ENCODE measurements around the gene MIDN. TPM values are rescaled to one million over a fixed set of nuclear protein-coding genes. Genes with fewer than 3 reads are reported as not detected.

Gene MIDN
- total RNA-seq, 2 experiments from 2014 or later, result 50.1 to 52.9 TPM

GRCh38 chr19:1287354-1288225, 39.2 kb downstream of the MIDN start:
- Mint-ChIP-seq H3K4me1 (ENCODE audit: low read depth) (peaks cover 4% of the 10 kb centered on the region), H3K36me3 (ENCODE audit: low read depth) (no peaks in the 10 kb centered on the region), H3K4me3 (no peak overlapping the region), H3K9me3 (no peaks in the 10 kb centered on the region), H3K27me3 (ENCODE audit: low read depth) (peaks cover 32% of the 10 kb centered on the region), H3K27ac (no peak overlapping the region)
- CTCF ChIA-PET, result no interaction called here
- intact Hi-C loops (cut with micrococcal nuclease), result no loop called here
- DNase-seq, result no peak

- no peaks in the 10 kb centered on the region for H3K9me3 Mint-ChIP-seq
- no peak for DNase-seq
- H3K27ac Mint-ChIP-seq, result no peak overlapping the region
- CTCF ChIA-PET, result no interaction called here
- intact Hi-C loops (cut with micrococcal nuclease), result no loop called here
- H3K4me1 Mint-ChIP-seq (ENCODE audit: low read depth), result peaks cover 4% of the 10 kb centered on the region
- H3K4me3 Mint-ChIP-seq, result no peak overlapping the region
- H3K27me3 Mint-ChIP-seq (ENCODE audit: low read depth), result peaks cover 33% of the 10 kb centered on the region
- no peaks in the 10 kb centered on the region for H3K36me3 Mint-ChIP-seq (ENCODE audit: low read depth)
Observed at GRCh38 chr19:1288226-1288612, 39.8 kb downstream of the MIDN start.

- Mint-ChIP-seq H3K27me3 (ENCODE audit: low read depth) (peaks cover 33% of the 10 kb centered on the region), H3K36me3 (ENCODE audit: low read depth) (no peaks in the 10 kb centered on the region), H3K4me1 (ENCODE audit: low read depth) (peaks cover 4% of the 10 kb centered on the region), H3K9me3 (no peaks in the 10 kb centered on the region), H3K27ac (no peak overlapping the region), H3K4me3 (no peak overlapping the region)
- DNase-seq, result no peak
- CTCF ChIA-PET, result no interaction called here
- intact Hi-C loops (cut with micrococcal nuclease), result no loop called here
Observed at GRCh38 chr19:1288833-1289685, 40.7 kb downstream of the MIDN start.

GRCh38 chr19:1289686-1290025, 41.3 kb downstream of the MIDN start:
- Mint-ChIP-seq H3K36me3 (ENCODE audit: low read depth) (no peaks in the 10 kb centered on the region), H3K27me3 (ENCODE audit: low read depth) (peaks cover 31% of the 10 kb centered on the region), H3K4me1 (ENCODE audit: low read depth) (peaks cover 6% of the 10 kb centered on the region), H3K27ac (no peak overlapping the region), H3K4me3 (no peak overlapping the region), H3K9me3 (no peaks in the 10 kb centered on the region)
- no peak for DNase-seq
- CTCF ChIA-PET, result no interaction called here
- intact Hi-C loops (cut with micrococcal nuclease), result no loop called here

GRCh38 chr19:1290196-1290702, 41.9 kb downstream of the MIDN start:
- intact Hi-C loops (cut with micrococcal nuclease), result no loop called here
- CTCF ChIA-PET, result no interaction called here

GRCh38 chr19:1290703-1291651, 42.6 kb downstream of the MIDN start:
- Mint-ChIP-seq H3K27ac (no peak overlapping the region), H3K4me1 (ENCODE audit: low read depth) (peaks cover 11% of the 10 kb centered on the region), H3K4me3 (no peak overlapping the region), H3K27me3 (ENCODE audit: low read depth) (peaks cover 30% of the 10 kb centered on the region), H3K9me3 (no peaks in the 10 kb centered on the region), H3K36me3 (ENCODE audit: low read depth) (no peaks in the 10 kb centered on the region)
- DNase-seq, result no peak
- intact Hi-C loops (cut with micrococcal nuclease), result no loop called here
- CTCF ChIA-PET, result no interaction called here

More at GRCh38 chr19:1290196-1290702, 41.9 kb downstream of the MIDN start:
- no peaks in the 10 kb centered on the region for H3K36me3 Mint-ChIP-seq (ENCODE audit: low read depth)
- H3K9me3 Mint-ChIP-seq, result no peaks in the 10 kb centered on the region
- peaks cover 11% of the 10 kb centered on the region for H3K4me1 Mint-ChIP-seq (ENCODE audit: low read depth)
- H3K4me3 Mint-ChIP-seq, result no peak overlapping the region
- no peak for DNase-seq
- H3K27ac Mint-ChIP-seq, result no peak overlapping the region
- peaks cover 31% of the 10 kb centered on the region for H3K27me3 Mint-ChIP-seq (ENCODE audit: low read depth)

GRCh38 chr19:1291761-1292418, 43.5 kb downstream of the MIDN start:
- no peak for DNase-seq
- Mint-ChIP-seq H3K36me3 (ENCODE audit: low read depth) (no peaks in the 10 kb centered on the region), H3K9me3 (no peaks in the 10 kb centered on the region), H3K27ac (no peak overlapping the region), H3K27me3 (ENCODE audit: low read depth) (peaks cover 28% of the 10 kb centered on the region), H3K4me3 (no peak overlapping the region), H3K4me1 (ENCODE audit: low read depth) (peaks cover 7% of the 10 kb centered on the region)
- CTCF ChIA-PET, result no interaction called here
- intact Hi-C loops (cut with micrococcal nuclease), result no loop called here

GRCh38 chr19:1292419-1293151, 44.2 kb downstream of the MIDN start:
- CTCF ChIA-PET, result no interaction called here
- Mint-ChIP-seq H3K4me3 (no peak overlapping the region), H3K36me3 (ENCODE audit: low read depth) (no peaks in the 10 kb centered on the region), H3K4me1 (ENCODE audit: low read depth) (peaks cover 7% of the 10 kb centered on the region), H3K27me3 (ENCODE audit: low read depth) (peaks cover 28% of the 10 kb centered on the region), H3K9me3 (no peaks in the 10 kb centered on the region), H3K27ac (no peak overlapping the region)
- DNase-seq, result no peak
- intact Hi-C loops (cut with micrococcal nuclease), result no loop called here

- Mint-ChIP-seq H3K36me3 (ENCODE audit: low read depth) (no peaks in the 10 kb centered on the region), H3K4me1 (ENCODE audit: low read depth) (peaks cover 7% of the 10 kb centered on the region), H3K4me3 (no peak overlapping the region), H3K27ac (no peak overlapping the region), H3K27me3 (ENCODE audit: low read depth) (peaks cover 21% of the 10 kb centered on the region), H3K9me3 (no peaks in the 10 kb centered on the region)
- CTCF ChIA-PET, result no interaction called here
- intact Hi-C loops (cut with micrococcal nuclease), result no loop called here
- DNase-seq, result no peak
Observed at GRCh38 chr19:1293782-1294604, 45.6 kb downstream of the MIDN start.

- CTCF ChIA-PET, result no interaction called here
- intact Hi-C loops (cut with micrococcal nuclease), result no loop called here
- Mint-ChIP-seq H3K36me3 (ENCODE audit: low read depth) (no peaks in the 10 kb centered on the region), H3K27me3 (ENCODE audit: low read depth) (peaks cover 18% of the 10 kb centered on the region), H3K4me3 (no peak overlapping the region), H3K4me1 (ENCODE audit: low read depth) (peaks cover 7% of the 10 kb centered on the region), H3K27ac (no peak overlapping the region), H3K9me3 (no peaks in the 10 kb centered on the region)
- no peak for DNase-seq
Observed at GRCh38 chr19:1294688-1295087, 46.3 kb downstream of the MIDN start.
